ENCODE results near the gene PPP1R3G. TPM values are rescaled to one million over a fixed set of nuclear protein-coding genes. Genes with fewer than 3 reads are reported as not detected.

PPP1R3G gene
- total RNA-seq, 1 experiment from 2014 or later, result 0.29 TPM

- DNase-seq (ENCODE audit: low read depth), result no peak
These were observed 8.3 kb downstream of the PPP1R3G start for GRCh38 chr6:5093231-5094015.

DNA sequence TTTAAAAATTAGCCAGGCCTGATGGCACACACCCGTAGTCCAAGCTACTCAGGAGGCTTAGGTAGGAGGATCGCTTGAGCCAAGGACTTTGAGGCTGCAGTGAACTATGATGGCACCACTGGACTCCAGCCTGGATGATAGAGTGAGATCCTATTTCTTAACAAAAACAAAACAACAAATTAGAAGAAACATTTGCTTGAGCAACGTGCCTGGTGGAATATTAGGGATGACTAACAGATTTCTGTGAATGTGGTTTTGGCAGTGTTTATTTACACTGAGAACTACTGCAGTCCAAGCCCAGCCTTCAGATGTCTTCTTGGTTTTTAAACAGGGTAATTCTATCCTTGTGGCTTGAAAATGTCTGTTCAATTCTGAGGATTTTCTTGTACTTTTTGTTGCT, 9.2 kb downstream of the PPP1R3G start:
- peak; percentile 91 for DNase-seq (ENCODE audit: low read depth)

DNA sequence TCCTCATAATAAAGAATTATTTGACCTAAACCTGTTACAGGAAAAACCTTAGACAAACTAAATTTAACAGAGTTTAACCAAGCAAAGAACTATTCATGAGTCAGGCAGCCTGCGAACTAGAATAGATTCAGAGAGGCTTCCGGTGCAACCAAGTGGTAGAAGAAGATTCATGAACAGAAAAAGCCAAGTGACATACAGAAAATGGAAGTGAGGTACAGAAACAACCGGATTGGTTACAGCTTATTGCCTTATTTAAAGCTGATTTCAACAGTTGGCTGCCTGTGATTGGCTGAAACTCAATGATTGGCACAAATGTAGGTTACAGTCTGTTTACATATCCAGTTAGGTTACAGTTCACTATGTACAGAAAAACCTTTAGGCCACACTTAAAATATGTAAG, 10.1 kb downstream of the PPP1R3G start:
- peak; percentile 20 for DNase-seq (ENCODE audit: low read depth)

DNA sequence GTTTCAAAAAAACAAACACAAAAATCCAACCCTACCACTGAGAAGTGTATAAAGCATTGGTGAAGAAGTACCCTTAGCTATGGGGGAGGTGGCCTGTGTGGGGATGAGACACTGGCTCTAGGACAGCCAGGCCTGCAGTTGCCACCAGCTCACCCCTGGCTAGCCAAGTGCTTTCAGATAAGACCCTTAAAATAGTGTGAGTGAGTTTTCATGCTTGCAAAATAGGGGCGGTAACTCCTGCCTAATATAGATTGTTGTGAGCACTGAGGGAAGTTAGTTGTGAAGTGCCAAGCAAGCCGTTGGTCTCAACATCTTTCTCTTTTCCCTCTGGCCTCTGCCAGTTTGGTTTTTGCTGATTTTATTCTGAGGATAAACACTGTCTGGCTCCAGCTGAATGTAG, 11.3 kb downstream of the PPP1R3G start:
- no peak for DNase-seq (ENCODE audit: low read depth)

DNA sequence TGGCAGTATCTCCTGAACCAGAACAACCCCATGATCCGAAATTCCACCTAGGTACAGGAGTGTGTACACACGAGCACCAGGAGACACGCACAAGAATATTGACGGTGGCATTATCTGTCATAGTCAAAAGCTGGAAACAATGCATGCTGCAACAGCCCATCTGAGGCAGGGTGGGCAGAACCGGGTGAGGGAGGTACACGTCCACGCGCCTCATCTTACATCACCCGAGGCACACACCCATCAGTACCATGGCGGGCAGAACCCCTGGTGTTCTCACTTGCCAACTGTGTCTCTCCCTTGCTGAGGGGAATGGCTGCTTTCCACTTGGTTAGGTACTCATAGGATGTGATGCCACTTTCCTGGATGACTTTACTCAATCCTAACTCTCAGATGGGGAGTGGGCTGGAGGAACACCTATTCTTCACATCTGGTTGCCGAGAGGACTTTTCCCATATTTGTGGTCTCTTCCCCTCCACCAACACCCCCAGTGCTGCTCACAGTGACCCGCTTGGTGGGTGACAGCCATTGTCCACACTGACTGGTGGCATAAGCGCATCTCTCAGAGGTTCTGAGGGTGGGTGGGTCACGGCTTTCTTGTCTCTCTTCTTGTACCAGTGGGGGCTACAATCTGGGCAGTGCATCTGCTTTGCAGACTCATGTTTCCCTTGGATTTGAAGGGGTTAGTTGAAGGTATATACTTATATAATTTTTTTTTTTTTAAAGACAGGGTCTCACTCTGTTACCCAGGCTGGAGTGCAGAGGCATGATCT, 13.5 kb downstream of the PPP1R3G start:
- DNase-seq (ENCODE audit: low read depth), result no peak

DNA sequence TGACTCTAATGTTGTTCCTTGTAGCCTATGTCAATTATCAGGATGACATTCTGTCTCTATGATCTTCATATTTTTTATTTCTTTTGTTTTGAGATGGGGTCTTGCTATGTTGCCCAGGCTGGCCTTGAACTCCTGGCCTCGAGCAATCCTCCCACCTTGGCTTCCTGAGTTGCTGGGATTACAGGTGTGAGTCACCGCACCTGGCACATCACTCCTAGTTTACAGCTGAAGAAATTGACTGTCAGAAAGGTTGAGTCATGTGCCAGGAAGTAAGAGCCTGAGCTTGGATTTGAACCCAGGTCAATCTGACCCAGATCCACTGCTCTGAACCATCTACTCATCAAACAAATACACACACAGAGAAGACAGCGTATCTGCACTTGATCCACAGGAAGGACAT, 14.4 kb downstream of the PPP1R3G start:
- peak; percentile 18 for DNase-seq (ENCODE audit: low read depth)

- DNase-seq (ENCODE audit: low read depth), result no peak
These were observed 15.7 kb downstream of the PPP1R3G start for GRCh38 chr6:5100806-5101205.

- no peak for DNase-seq (ENCODE audit: low read depth)
These were observed 17.3 kb downstream of the PPP1R3G start for GRCh38 chr6:5102267-5102970.

DNA sequence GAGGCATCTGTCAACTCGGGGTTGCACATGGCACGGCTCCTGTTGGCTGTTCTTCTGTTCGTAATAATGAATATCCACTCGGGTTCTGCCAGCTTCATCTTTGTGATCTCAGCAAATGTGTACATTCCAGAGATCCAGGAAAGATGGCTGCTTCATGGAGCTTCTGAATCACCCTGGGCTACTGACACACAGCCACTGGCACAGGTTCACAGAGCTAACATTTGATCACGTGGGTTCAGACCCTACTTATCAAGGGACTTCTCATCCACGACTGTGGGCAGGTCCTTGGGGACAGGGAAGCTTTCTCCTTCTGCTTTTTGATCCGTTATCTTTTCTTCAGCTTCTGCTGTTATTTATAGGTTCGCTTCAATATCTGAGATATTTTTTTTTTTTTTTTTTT, 18.1 kb downstream of the PPP1R3G start:
- no peak for DNase-seq (ENCODE audit: low read depth)

GRCh38 chr6:5104667-5105066, 19.5 kb downstream of the PPP1R3G start:
- DNase-seq (ENCODE audit: low read depth), result no peak

DNA sequence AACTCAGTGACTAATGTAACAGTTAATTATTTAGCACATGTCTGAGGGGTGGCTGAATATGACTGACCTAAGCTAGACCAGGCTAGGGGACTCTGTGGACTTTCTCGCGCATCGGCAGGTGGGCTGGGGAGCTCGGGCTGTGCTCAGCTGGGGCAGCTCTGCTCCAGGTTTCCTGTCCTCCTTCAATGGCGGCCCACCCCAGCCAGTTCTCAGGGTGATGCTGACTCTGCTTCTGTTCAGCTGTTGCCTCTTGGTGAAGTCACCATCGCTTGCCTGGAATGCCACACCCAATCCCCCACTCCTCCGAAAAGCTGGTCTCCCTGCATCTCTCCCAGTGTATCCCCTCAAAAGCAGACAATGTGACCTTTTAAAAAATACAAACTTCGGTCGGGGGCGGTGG, 20.0 kb downstream of the PPP1R3G start:
- no peak for DNase-seq (ENCODE audit: low read depth)

DNA sequence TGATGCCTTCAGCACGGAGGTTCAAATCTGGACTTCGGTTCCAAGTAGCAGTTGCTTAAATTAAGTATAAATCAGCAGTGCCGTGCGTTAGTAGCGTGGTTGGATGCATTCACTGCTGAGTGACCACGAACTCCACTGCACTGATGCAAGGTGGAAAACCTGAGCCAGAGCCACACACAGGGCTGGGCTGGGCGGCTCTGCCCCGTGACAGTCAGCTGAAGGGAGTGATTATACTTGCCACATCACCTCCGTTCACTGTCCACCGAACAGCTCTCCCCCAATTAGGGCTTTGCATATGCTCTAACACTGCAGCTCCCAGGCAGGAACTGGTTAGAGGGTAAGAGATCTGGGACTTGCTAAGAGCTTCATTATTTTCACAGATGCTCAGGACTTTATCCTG, 22.2 kb downstream of the PPP1R3G start:
- no peak for DNase-seq (ENCODE audit: low read depth)

GRCh38 chr6:5108068-5108467, 22.9 kb downstream of the PPP1R3G start:
- DNase-seq (ENCODE audit: low read depth), result no peak

DNA sequence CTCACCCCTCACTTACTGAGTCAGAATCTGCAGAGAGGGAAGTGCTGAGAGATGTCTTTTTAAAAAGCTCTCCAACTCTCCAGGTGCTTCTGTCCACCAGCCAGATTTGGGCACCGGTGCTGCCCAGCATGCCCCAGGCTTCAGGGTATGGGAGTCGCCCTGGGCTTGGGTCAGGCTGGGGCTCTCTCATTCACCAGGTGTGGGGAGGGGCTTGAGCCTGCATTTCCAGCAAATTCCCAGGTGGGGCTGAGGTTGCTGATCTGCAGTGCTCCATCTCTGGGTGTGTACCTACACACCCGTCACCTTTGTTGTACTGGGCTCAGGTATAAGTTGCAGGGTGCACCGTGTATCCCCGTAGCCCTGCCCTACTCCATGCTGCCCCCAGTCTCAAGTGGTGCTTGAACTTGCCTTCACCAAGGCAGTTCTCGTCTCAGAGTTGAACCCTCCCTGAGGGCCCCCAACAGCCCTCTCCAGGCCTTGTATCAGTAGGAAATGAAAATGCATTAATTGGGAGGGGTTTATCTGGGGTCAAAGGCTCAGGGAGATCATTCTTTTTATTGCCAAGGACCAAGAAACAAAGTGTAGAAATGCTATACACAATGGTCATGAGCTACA, 23.5 kb downstream of the PPP1R3G start:
- DNase-seq (ENCODE audit: low read depth), result no peak

DNA sequence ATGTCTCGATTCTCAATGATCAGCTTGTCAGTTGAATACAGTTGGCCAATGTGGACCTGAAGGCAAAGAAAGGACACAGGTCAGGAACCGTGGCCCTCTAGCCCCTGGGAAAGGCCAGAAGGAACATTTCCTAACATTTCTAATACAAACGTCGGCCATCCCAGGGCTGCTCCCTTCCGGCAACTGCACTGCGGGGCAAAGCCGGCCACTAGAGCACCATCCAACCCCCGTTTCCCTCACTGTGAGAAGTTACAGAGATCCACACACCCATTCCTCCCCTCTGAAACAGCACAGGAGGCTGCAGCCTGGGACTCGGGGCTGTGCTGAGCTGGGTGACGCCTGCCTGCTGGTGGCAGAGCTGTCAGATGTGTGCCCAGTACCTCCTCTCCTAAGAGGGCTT, 24.3 kb downstream of the PPP1R3G start:
- no peak for DNase-seq (ENCODE audit: low read depth)

- no peak for DNase-seq (ENCODE audit: low read depth)
These were observed 25.1 kb downstream of the PPP1R3G start for GRCh38 chr6:5110246-5110645.

- DNase-seq (ENCODE audit: low read depth), result no peak
These were observed 26.5 kb downstream of the PPP1R3G start for GRCh38 chr6:5111626-5112025.

- DNase-seq (ENCODE audit: low read depth), result peak; percentile 79
These were observed 27.1 kb downstream of the PPP1R3G start for GRCh38 chr6:5112066-5112799.

DNA sequence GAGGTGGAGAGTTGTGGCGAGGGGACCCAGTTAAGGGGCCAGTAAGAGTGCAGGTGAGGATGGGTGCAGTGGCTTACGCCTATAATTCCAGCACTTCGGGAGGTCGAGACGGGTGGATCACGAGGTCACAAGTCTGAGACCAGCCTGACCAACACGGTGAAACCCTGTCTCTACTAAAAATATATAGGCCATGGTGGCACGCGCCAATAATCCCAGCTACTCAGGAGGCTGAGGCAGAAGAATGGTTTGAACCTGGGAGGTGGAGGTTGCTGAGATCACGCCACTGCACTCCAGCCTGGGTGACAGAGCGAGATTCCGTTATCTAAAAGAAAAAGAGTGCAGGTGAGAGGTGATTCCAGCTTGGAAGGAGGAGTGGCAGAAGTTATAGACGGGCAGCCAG, 28.0 kb downstream of the PPP1R3G start:
- DNase-seq (ENCODE audit: low read depth), result no peak

GRCh38 chr6:5115168-5115567, 30.0 kb downstream of the PPP1R3G start:
- DNase-seq (ENCODE audit: low read depth), result no peak

DNA sequence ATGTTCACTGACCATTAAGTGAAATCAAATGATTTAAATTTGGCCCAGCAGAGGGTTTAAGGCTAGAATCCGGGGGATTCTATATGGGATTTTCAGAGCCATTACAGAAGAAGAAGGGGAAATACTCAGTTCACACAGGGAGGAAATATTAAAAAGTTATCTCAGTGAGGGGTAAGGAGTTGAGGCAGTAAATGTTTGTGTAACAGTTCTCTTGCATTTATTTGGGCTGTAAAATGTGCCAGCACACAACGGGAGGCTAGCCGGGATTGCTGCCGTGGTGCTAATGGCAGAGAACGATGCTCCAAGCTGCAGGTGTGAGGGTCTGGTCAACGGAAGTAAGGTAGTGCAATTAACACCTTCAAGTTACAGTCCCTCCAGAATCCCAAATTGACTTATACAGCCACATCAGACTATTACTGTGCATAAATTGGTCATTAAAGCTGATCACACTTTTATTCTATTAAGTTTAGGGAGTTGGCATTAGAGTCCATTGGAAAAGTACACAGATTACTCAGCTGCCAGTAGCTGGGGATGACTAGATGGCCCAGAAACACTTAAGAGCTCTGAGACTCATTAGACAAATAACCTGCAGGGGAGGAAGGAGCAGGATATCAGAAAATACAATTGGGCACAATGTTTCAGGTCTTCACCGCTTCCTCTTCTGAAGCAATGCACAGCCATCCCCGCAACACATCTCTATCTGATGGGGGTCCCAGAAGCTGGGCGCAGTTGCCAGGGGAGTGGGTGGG, 31.3 kb downstream of the PPP1R3G start:
- no peak for DNase-seq (ENCODE audit: low read depth)
